Tibial nerve (tissue), 4 donors: ENCODE measurements around the gene SEMA3F.

Source experiments
- CTCF ChIP-seq, 5 experiments: fragments of 200-600 bp in 3 of 5; fragments of 450-650 bp in 2 of 5; sonication (generic) in 3 of 5; IDR thresholded peaks; one replicate each; pipeline ENCODE4 v1.5.1; 2016 to 2019; ENCODE audit warnings: antibody characterized with exemption in 5 of 5, mild to moderate bottlenecking in 3 of 5, moderate library complexity in 2 of 5
- EP300 ChIP-seq, 2 donors: sonication (generic); formaldehyde crosslinking; IDR thresholded peaks; one replicate each; pipeline ENCODE4 v1.6.1; 2017; ENCODE audit warnings: antibody characterized with exemption in 2 of 2, mild to moderate bottlenecking in 1 of 2
- POLR2A ChIP-seq, 2 donors: fragments of 450-650 bp; IDR thresholded peaks; one replicate each; pipeline ENCODE4 v1.6.1; 2017; ENCODE audit warnings: antibody characterized with exemption in 2 of 2, mild to moderate bottlenecking in 2 of 2, moderate library complexity in 2 of 2

GRCh38 chr3:50169232-50169832 is 14.2 kb downstream of the SEMA3F start:
- TF ChIP-seq CTCF (IDR thresholded peaks at IDR 0.05) (no peak), POLR2A (IDR thresholded peaks at IDR 0.05) (no peak), EP300 (IDR thresholded peaks at IDR 0.05) (no peak)
